ENCODE data around the gene TPD52L2.
A peak's percentile ranks its signal among the peaks of the same experiment; 100 is the strongest.
"Not testable (repeated sequence)": the region's sequence is repeated elsewhere in the genome, so short reads cannot be mapped to it uniquely, and the experiment has no call there.

Gene TPD52L2

DNA sequence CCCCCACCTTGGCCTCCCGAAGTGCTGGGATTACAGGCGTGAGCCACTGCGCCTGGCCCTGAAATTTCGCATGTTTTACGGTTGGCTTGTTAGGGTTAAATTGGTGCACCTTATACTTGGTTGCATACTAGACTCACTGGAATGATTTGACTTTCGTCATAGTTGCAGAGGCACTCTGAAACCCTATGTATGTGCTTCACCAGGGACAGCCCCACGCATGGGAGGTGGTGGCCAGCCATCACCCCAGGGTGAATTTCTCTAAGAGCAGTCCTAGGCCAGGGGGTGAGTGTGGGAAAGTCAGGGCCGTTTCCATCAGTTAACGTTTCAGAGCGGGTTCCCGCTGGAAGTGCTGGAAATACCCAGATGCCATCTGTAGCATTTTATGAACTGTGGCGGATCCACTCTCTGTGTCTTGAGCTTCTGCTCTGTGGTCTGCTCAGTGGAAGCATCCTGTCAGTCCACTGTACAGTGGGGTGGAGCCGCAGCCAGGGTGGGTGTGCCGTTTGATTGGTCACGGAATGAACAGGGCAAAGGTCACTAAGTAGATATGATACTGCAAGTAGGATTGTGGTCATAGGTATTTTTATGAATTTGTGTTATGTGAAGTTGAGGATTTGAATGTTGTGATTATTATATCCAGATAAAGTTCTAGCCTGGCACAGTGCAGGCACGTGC lies 43.1 kb downstream of the TPD52L2 start:
- peaks cover 0 to 6% (median 0%) of the 10 kb centered on the region in 4 experiments for H3K36me3 ChIP-seq (ENCODE audit: control insufficient read depth in 4 of 4, insufficient read depth in 4 of 4, low read length in 3 of 4)
- POLR2A ChIA-PET = no interaction called here
- H3K27ac ChIP-seq (ENCODE audit: insufficient read depth in 1 of 2, low read depth in 1 of 2, low read length in 2 of 2, poor library complexity in 1 of 2, severe bottlenecking in 2 of 2) = no peak overlapping the region
- peaks cover 0 to 12% (median 6%) of the 10 kb centered on the region in 4 experiments for H3K4me1 ChIP-seq (ENCODE audit: control extremely low read depth in 1 of 4, control insufficient read depth in 4 of 4, insufficient read depth in 4 of 4, low read length in 3 of 4)
- no peaks in the 10 kb centered on the region for H3K27me3 ChIP-seq (replicated peaks in 2 of 5; ENCODE audit: control insufficient read depth in 4 of 5, insufficient read depth in 5 of 5, low read length in 4 of 5)
- H3K9me3 ChIP-seq (ENCODE audit: control extremely low read depth in 1 of 5, control insufficient read depth in 4 of 5, insufficient read depth in 2 of 5, low read depth in 1 of 5, low read length in 4 of 5) = no peaks in the 10 kb centered on the region
- CTCF ChIA-PET = interaction anchor here (0.7 to 4.9 kb wide), 10 partner anchors 9 to 213 kb away, joined by 3 to 21 read pairs (median 3); partner anchors contain the start of gene PRPF6
- no peak overlapping the region for H3K4me3 ChIP-seq (ENCODE audit: control insufficient read depth in 1 of 7, extremely low read depth in 1 of 7, insufficient read depth in 4 of 7, low read depth in 2 of 7, low read length in 6 of 7)
- no peak for DNase-seq
- 92% methylated on average over 13 of the region's 16 CpGs for WGBS (ENCODE audit: insufficient coverage)

DNA sequence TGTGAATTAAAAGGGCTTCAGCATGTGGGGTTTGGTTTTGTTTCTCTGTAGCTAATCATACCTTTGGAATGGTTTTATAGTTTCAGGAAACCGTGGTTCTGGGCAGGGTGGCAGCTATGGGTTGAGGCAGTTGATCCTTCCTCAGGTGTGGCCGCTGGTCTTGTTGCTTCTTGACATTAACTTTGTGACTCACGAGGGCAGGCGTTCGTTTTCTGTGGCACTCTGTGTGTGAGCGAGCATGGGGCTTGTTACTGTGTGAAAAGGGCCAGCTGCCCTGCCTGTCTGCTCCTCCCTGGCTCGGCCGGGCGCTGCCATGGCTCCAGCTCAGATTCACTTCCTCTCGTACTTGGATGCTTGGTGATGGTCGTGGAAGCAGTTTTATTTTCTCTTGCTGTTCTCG lies 46.1 kb downstream of the TPD52L2 start:
- WGBS (ENCODE audit: insufficient coverage) = 76% methylated on average over 12 of the region's 12 CpGs
- Histone ChIP-seq H3K9me3 (ENCODE audit: control extremely low read depth in 1 of 5, control insufficient read depth in 4 of 5, insufficient read depth in 2 of 5, low read depth in 1 of 5, low read length in 4 of 5) (peaks cover 0 to 6% (median 2%) of the 10 kb centered on the region in 5 experiments), H3K36me3 (ENCODE audit: control insufficient read depth in 4 of 4, insufficient read depth in 4 of 4, low read length in 3 of 4) (peaks cover 0 to 15% (median 3%) of the 10 kb centered on the region in 4 experiments), H3K27me3 (replicated peaks in 2 of 5; ENCODE audit: control insufficient read depth in 4 of 5, insufficient read depth in 5 of 5, low read length in 4 of 5) (no peaks in the 10 kb centered on the region), H3K27ac (ENCODE audit: insufficient read depth in 1 of 2, low read depth in 1 of 2, low read length in 2 of 2, poor library complexity in 1 of 2, severe bottlenecking in 2 of 2) (no peak overlapping the region), H3K4me3 (ENCODE audit: control insufficient read depth in 1 of 7, extremely low read depth in 1 of 7, insufficient read depth in 4 of 7, low read depth in 2 of 7, low read length in 6 of 7) (no peak overlapping the region), H3K4me1 (ENCODE audit: control extremely low read depth in 1 of 4, control insufficient read depth in 4 of 4, insufficient read depth in 4 of 4, low read length in 3 of 4) (peaks cover 0 to 9% (median 4%) of the 10 kb centered on the region in 4 experiments)
- ChIA-PET POLR2A (no interaction called here), CTCF (interaction anchor here (0.6 to 1.8 kb wide), 6 partner anchors 7 to 127 kb away, joined by 3 to 7 read pairs (median 3); no protein-coding TSS in a partner anchor)
- peak in 1 of 3 donors; percentile 10 for DNase-seq

DNA sequence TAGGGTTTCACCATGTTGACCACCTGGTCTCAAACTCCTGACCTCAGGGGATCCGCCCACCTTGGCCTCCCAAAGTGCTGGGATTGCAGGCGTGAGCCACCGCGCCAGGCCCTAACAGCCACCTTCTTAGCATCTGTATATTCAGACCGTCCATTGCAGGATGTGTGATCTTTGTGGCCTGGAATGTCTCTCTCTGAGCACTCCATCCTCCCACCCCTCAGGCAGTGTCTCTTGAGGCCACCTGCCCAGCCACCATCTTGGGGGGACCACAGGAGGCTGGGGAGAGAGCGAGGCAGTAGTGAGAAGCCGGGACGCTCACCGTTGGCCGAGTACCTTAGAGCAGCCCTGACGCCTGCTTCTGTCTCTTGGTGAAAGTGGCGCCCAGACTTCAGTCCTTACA lies 48.7 kb downstream of the TPD52L2 start:
- Histone ChIP-seq H3K9me3 (ENCODE audit: control extremely low read depth in 1 of 5, control insufficient read depth in 4 of 5, insufficient read depth in 2 of 5, low read depth in 1 of 5, low read length in 4 of 5) (peaks cover 0 to 9% (median 2%) of the 10 kb centered on the region in 5 experiments), H3K27ac (ENCODE audit: insufficient read depth in 1 of 2, low read depth in 1 of 2, low read length in 2 of 2, poor library complexity in 1 of 2, severe bottlenecking in 2 of 2) (no peak overlapping the region), H3K4me1 (ENCODE audit: control extremely low read depth in 1 of 4, control insufficient read depth in 4 of 4, insufficient read depth in 4 of 4, low read length in 3 of 4) (peaks cover 0 to 9% (median 4%) of the 10 kb centered on the region in 4 experiments), H3K36me3 (ENCODE audit: control insufficient read depth in 4 of 4, insufficient read depth in 4 of 4, low read length in 3 of 4) (peaks cover 0 to 22% (median 6%) of the 10 kb centered on the region in 4 experiments), H3K4me3 (ENCODE audit: control insufficient read depth in 1 of 7, extremely low read depth in 1 of 7, insufficient read depth in 4 of 7, low read depth in 2 of 7, low read length in 6 of 7) (no peak overlapping the region), H3K27me3 (replicated peaks in 2 of 5; ENCODE audit: control insufficient read depth in 4 of 5, insufficient read depth in 5 of 5, low read length in 4 of 5) (no peaks in the 10 kb centered on the region)
- POLR2A ChIA-PET = no interaction called here
- no peak for DNase-seq
- over 99% methylated on average over 12 of the region's 12 CpGs for WGBS (ENCODE audit: insufficient coverage)
- CTCF ChIA-PET = interaction anchor here (0.7 to 1.7 kb wide), 3 partner anchors 13 to 61 kb away, joined by 3 to 5 read pairs (median 3); no protein-coding TSS in a partner anchor

DNA sequence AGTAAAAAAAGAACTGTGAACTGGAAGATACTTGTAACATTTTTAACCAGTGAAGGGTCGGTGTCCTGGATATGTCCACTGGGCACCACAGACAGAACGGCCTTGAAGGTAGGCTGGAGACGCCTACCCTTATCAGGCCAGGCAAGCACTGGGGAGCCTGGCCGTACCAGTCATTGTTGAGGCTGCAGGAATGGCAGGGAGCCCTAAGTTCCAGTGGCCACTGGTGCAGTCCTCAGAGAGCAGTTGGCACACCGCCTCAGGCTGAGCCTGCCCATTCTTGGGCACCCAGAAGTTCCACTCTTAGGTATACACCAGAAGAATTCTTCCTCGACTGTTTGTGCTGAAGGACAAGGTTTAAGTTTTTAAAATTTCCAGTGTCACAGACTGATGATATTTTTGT lies 50.4 kb downstream of the TPD52L2 start:
- Histone ChIP-seq H3K9me3 (ENCODE audit: control extremely low read depth in 1 of 5, control insufficient read depth in 4 of 5, insufficient read depth in 2 of 5, low read depth in 1 of 5, low read length in 4 of 5) (peaks cover 0 to 9% (median 2%) of the 10 kb centered on the region in 5 experiments), H3K4me1 (ENCODE audit: control extremely low read depth in 1 of 4, control insufficient read depth in 4 of 4, insufficient read depth in 4 of 4, low read length in 3 of 4) (peaks cover 0 to 9% (median 4%) of the 10 kb centered on the region in 4 experiments), H3K27ac (ENCODE audit: insufficient read depth in 1 of 2, low read depth in 1 of 2, low read length in 2 of 2, poor library complexity in 1 of 2, severe bottlenecking in 2 of 2) (no peak overlapping the region), H3K36me3 (ENCODE audit: control insufficient read depth in 4 of 4, insufficient read depth in 4 of 4, low read length in 3 of 4) (peaks cover 2 to 28% (median 10%) of the 10 kb centered on the region in 4 experiments), H3K27me3 (replicated peaks in 2 of 5; ENCODE audit: control insufficient read depth in 4 of 5, insufficient read depth in 5 of 5, low read length in 4 of 5) (no peaks in the 10 kb centered on the region), H3K4me3 (ENCODE audit: control insufficient read depth in 1 of 7, extremely low read depth in 1 of 7, insufficient read depth in 4 of 7, low read depth in 2 of 7, low read length in 6 of 7) (no peak overlapping the region)
- no peak for DNase-seq
- ChIA-PET POLR2A (interaction anchor here (0.5 kb wide), 1 partner anchor 31 kb away, joined by 4 read pairs; no protein-coding TSS in a partner anchor), CTCF (interaction anchor here (1.1 to 1.2 kb wide), 2 partner anchors 12 to 17 kb away, joined by 3 read pairs; no protein-coding TSS in a partner anchor)
- WGBS (ENCODE audit: insufficient coverage) = 93% methylated on average over 5 of the region's 6 CpGs

DNA sequence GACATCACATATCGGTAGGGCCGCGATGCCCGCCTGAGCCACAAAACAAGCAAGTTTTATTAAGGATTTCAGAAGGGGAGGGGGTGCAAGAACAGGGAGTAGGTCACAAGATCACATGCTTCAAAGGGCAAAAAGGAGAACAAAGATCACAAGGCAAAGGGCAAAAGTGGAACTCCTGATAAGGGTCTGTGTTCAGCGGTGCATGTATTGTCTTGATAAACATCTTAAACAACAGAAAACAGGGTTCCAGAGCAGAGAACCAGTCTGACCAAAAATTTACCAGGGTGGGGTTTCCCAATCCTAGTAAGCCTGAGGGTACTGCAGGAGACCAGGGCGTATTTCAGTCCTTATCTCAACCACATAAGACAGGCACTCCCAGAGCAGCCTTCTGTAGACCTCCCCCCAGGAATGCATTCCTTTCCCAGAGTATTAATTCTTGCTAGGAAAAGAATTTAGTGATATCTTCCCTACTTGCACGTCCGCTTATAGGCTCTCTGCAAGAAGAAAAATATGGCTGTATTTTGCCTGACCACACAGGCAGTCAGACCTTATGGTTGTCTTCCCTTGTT lies 51.4 kb downstream of the TPD52L2 start:
- H3K27me3 ChIP-seq (replicated peaks in 2 of 5; ENCODE audit: control insufficient read depth in 4 of 5, insufficient read depth in 5 of 5, low read length in 4 of 5); H3K27ac ChIP-seq (ENCODE audit: insufficient read depth in 1 of 2, low read depth in 1 of 2, low read length in 2 of 2, poor library complexity in 1 of 2, severe bottlenecking in 2 of 2); H3K4me3 ChIP-seq (ENCODE audit: control insufficient read depth in 1 of 7, extremely low read depth in 1 of 7, insufficient read depth in 4 of 7, low read depth in 2 of 7, low read length in 6 of 7); POLR2A ChIA-PET; H3K9me3 ChIP-seq (ENCODE audit: control extremely low read depth in 1 of 5, control insufficient read depth in 4 of 5, insufficient read depth in 2 of 5, low read depth in 1 of 5, low read length in 4 of 5); H3K4me1 ChIP-seq (ENCODE audit: control extremely low read depth in 1 of 4, control insufficient read depth in 4 of 4, insufficient read depth in 4 of 4, low read length in 3 of 4): not testable (repeated sequence)
- WGBS (ENCODE audit: insufficient coverage) = 81% methylated on average over 6 of the region's 8 CpGs
- peak in 1 of 3 donors; percentile 13 for DNase-seq
- CTCF ChIA-PET = interaction anchor here (0.7 to 1.2 kb wide), 3 partner anchors 9 to 141 kb away, joined by 3 to 4 read pairs (median 3); no protein-coding TSS in a partner anchor
- peaks cover 2 to 28% (median 11%) of the 10 kb centered on the region in 4 experiments for H3K36me3 ChIP-seq (ENCODE audit: control insufficient read depth in 4 of 4, insufficient read depth in 4 of 4, low read length in 3 of 4)

DNA sequence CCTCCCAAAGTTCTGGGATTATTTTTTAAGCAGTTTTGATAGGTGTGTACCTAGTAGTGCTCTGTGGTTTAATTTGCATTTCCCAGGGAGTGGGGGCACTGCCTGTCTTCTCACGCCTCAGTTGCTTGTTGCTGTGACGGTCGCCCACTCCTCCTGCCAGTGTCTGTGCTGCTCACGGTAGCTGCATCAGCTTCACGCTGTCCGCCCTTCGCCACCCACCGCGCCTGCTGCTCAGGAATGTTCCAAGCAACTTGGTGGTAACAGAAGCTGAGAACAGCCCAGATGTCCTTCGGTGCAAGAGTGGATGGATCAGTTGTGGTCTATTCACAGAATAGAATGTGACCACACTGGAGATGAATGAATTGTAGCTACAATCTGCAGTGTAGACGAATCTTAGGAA lies 52.7 kb downstream of the TPD52L2 start:
- Histone ChIP-seq H3K27ac (ENCODE audit: insufficient read depth in 1 of 2, low read depth in 1 of 2, low read length in 2 of 2, poor library complexity in 1 of 2, severe bottlenecking in 2 of 2) (no peak overlapping the region), H3K9me3 (ENCODE audit: control extremely low read depth in 1 of 5, control insufficient read depth in 4 of 5, insufficient read depth in 2 of 5, low read depth in 1 of 5, low read length in 4 of 5) (peaks cover 0 to 9% (median 2%) of the 10 kb centered on the region in 5 experiments), H3K27me3 (replicated peaks in 2 of 5; ENCODE audit: control insufficient read depth in 4 of 5, insufficient read depth in 5 of 5, low read length in 4 of 5) (no peaks in the 10 kb centered on the region), H3K4me1 (ENCODE audit: control extremely low read depth in 1 of 4, control insufficient read depth in 4 of 4, insufficient read depth in 4 of 4, low read length in 3 of 4) (peaks cover 0 to 3% (median 1%) of the 10 kb centered on the region in 4 experiments), H3K36me3 (ENCODE audit: control insufficient read depth in 4 of 4, insufficient read depth in 4 of 4, low read length in 3 of 4) (peaks cover 2 to 28% (median 13%) of the 10 kb centered on the region in 4 experiments), H3K4me3 (ENCODE audit: control insufficient read depth in 1 of 7, extremely low read depth in 1 of 7, insufficient read depth in 4 of 7, low read depth in 2 of 7, low read length in 6 of 7) (no peak overlapping the region)
- no peak for DNase-seq
- 99% methylated on average over 11 of the region's 11 CpGs for WGBS (ENCODE audit: insufficient coverage)
- ChIA-PET POLR2A (no interaction called here), CTCF (interaction anchor here (1.1 to 1.7 kb wide), 5 partner anchors 8 to 56 kb away, joined by 3 to 7 read pairs (median 4); no protein-coding TSS in a partner anchor)

All from common myeloid progenitor, CD34-positive (primary cell).